T-helper 2 cell treated with Interferon-gamma antibody and Interleukin-4, amounts not matched to agents 5 μg/mL and 100 μg/mL, for 36 hours (primary cell): ENCODE data around the gene FAM118A.
A peak's percentile ranks its signal among the peaks of the same experiment; 100 is the strongest.
"Not testable (repeated sequence)": the region's sequence is repeated elsewhere in the genome, so short reads cannot be mapped to it uniquely, and the experiment has no call there.

Experiments
- DNase-seq: peaks from one replicate; pipeline ENCODE4 v3.0.0; 2021; ENCODE audit warnings: low spot score
- H3K27ac Mint-ChIP-seq: one replicate; pipeline ENCODE4 v1.8.0; 2021; ENCODE audit warnings: mild to moderate bottlenecking, mixed read lengths
- H3K27me3 Mint-ChIP-seq: one replicate; pipeline ENCODE4 v1.8.0; 2021; ENCODE audit warnings: low read depth, mixed read lengths
- H3K36me3 Mint-ChIP-seq: one replicate; pipeline ENCODE4 v1.8.0; 2021; ENCODE audit warnings: low read depth, mixed read lengths
- H3K4me1 Mint-ChIP-seq: one replicate; pipeline ENCODE4 v1.8.0; 2021; ENCODE audit warnings: low read depth, mixed read lengths
- H3K4me3 Mint-ChIP-seq: one replicate; pipeline ENCODE4 v1.8.0; 2022; ENCODE audit warnings: mild to moderate bottlenecking, moderate library complexity, mixed read lengths
- H3K9me3 Mint-ChIP-seq: one replicate; pipeline ENCODE4 v1.8.0; 2021; ENCODE audit warnings: mixed read lengths

Gene FAM118A

DNA sequence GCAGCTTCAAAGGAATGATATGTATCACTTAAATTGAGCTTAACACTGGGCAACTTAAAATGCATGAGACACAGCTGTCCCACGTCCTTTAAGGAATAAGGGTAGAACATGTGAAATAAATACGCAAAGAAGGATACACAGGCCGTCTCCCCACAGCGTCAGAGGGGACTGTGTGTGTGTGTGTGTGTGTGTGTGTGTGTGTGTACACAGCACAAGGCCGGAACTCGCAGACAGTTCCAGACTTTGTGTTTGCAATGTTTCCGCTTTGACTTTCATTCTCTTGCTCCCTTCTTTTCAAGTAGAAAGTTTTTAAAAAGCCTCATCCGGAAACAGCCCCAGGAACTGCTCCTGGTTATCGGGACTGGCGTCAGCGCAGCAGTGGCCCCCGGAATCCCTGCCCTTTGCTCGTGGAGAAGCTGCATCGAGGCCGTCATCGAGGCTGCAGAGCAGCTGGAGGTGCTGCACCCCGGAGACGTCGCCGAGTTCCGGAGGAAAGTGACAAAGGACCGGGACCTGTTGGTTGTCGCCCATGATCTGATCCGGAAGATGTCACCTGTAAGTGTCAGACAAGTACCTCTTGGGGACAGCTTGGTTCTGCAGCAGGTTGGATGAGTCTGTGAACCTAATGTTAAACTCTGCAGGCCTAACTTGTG is 13.3 kb downstream of the FAM118A start:
- H3K27me3 Mint-ChIP-seq, result no peaks in the 10 kb centered on the region
- no peak for DNase-seq
- H3K9me3 Mint-ChIP-seq, result no peaks in the 10 kb centered on the region
- H3K4me1 Mint-ChIP-seq, result peaks cover 29% of the 10 kb centered on the region
- H3K4me3 Mint-ChIP-seq, result peak overlapping the region; percentile 40
- H3K27ac Mint-ChIP-seq, result peak overlapping the region; percentile 20
- peaks cover 47% of the 10 kb centered on the region for H3K36me3 Mint-ChIP-seq

DNA sequence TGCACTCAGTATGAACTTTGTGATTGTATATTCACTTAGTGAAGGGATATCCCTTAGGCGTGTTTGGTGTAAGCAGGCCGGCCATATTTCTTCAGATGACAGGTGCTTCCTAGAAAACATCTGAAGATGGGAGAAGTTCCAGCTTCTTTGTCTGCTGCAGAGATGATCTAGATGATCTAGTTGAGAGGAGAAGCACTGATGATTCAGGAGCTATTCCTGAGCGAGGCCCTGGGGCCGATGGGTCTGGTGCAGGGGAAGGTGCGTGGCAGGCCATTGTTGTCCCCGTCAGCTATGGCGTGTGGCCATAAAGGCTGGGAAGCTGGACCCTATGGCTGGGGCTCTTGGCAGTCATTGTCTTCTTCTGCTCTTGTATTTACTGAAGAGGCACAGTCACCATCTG is 14.0 kb downstream of the FAM118A start:
- no peak for DNase-seq
- H3K27me3 Mint-ChIP-seq, result no peaks in the 10 kb centered on the region
- H3K36me3 Mint-ChIP-seq, result peaks cover 50% of the 10 kb centered on the region
- peaks cover 22% of the 10 kb centered on the region for H3K4me1 Mint-ChIP-seq
- H3K27ac Mint-ChIP-seq, result peak overlapping the region; percentile 20
- H3K4me3 Mint-ChIP-seq, result peak overlapping the region; percentile 40
- no peaks in the 10 kb centered on the region for H3K9me3 Mint-ChIP-seq

DNA sequence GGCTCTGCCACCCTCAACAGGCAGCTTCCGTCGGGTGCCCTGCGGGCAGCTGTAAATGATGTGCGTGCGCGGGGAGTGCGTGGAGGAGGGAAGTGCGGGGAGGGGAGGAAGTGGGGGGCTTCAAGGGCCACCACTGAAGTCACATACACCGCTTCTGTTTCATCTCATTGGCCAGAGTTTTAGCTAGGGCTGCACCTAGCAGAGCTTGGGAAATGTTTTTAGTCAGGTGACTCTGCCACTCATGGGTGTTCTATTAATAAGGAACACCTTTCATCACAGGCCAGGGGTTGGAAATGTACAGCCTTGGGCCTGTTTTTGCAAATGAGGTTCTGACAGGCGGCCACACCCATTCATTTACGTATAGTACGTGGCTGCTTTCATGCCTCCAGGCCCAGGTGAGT is 14.6 kb downstream of the FAM118A start:
- no peaks in the 10 kb centered on the region for H3K27me3 Mint-ChIP-seq
- H3K36me3 Mint-ChIP-seq, result peaks cover 55% of the 10 kb centered on the region
- no peak overlapping the region for H3K4me3 Mint-ChIP-seq
- peak overlapping the region; percentile 36 for H3K27ac Mint-ChIP-seq
- no peak for DNase-seq
- no peaks in the 10 kb centered on the region for H3K9me3 Mint-ChIP-seq
- H3K4me1 Mint-ChIP-seq, result peaks cover 18% of the 10 kb centered on the region

DNA sequence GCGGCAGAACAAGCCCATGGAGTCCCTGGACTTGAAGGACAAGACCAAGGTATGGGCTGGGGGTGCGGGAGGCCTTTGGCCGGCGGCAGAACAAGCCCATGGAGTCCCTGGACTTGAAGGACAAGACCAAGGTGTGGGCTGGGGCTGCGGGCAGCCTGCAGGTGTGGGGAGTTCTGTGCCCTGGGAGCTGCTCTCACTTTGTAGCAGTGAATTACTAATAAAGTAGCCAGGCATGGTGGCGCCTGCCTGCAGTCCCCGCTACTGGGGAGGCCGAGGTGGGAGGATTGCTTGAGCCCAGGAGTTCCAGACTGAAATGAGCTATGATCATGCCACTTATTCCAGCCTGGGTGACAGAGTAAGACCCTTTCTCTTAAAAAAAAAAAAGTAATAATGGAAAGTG is 18.5 kb downstream of the FAM118A start:
- not testable (repeated sequence) for H3K27ac Mint-ChIP-seq, H3K9me3 Mint-ChIP-seq, H3K4me1 Mint-ChIP-seq, H3K27me3 Mint-ChIP-seq, H3K4me3 Mint-ChIP-seq, DNase-seq
- H3K36me3 Mint-ChIP-seq, result peaks cover 60% of the 10 kb centered on the region

DNA sequence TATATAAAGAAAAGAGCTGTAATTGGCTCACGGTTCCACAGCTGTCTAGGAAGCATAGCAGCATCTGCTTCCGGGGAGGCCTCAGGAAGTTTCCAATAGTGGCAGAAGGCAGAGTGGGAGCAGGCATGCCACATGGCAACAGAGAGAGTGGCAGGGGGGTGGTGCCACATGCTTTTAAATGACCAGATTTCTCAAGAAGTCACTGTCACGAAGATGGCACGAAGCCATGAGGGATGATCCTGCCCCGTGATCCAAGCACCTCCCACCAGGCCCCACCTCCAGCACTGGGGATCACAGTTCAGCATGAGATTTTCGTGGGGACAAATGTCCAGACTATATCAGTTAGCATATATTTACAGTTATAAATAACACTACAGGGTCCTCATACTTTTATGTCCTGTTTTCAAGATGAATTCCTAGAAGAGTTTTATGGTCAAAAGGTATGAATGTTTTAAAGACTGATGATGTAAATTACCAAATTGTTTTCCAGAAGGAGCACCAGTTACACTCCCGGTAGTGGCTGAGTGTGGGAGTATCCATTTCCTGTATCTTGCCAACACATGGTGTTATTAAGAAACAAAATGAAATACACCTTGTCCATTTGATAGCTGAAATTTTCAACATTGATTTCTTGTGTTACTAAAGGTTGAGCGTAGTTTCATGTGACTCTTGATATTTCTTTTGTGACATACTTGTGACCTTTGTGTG is 19.2 kb downstream of the FAM118A start:
- Mint-ChIP-seq H3K27ac (no peak overlapping the region), H3K36me3 (peaks cover 57% of the 10 kb centered on the region), H3K4me3 (no peak overlapping the region), H3K4me1 (peaks cover 1% of the 10 kb centered on the region), H3K27me3 (no peaks in the 10 kb centered on the region), H3K9me3 (no peaks in the 10 kb centered on the region)
- DNase-seq, result no peak

DNA sequence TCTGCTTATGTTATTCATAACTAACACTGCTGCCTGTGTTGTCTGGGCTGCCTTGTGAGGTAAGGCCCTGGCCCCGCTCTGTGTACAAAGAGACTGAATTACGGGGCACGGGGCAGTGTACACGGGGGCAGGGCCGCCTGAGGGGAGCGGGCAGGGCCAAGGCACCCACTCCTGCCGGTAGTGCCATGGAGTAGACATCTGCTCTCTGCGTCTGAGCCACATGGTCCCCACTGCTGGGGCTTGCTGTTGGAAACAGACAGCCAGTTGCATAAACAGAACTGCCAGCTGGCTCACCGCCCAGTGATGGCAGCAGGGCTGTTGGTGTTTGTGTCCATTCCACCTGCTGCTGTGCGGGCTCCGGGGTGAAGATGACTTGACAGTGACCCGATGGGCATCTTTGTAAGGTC is 19.8 kb downstream of the FAM118A start:
- Mint-ChIP-seq H3K4me1 (peaks cover 5% of the 10 kb centered on the region), H3K36me3 (peaks cover 59% of the 10 kb centered on the region), H3K4me3 (no peak overlapping the region), H3K9me3 (no peaks in the 10 kb centered on the region), H3K27ac (no peak overlapping the region), H3K27me3 (no peaks in the 10 kb centered on the region)
- no peak for DNase-seq

DNA sequence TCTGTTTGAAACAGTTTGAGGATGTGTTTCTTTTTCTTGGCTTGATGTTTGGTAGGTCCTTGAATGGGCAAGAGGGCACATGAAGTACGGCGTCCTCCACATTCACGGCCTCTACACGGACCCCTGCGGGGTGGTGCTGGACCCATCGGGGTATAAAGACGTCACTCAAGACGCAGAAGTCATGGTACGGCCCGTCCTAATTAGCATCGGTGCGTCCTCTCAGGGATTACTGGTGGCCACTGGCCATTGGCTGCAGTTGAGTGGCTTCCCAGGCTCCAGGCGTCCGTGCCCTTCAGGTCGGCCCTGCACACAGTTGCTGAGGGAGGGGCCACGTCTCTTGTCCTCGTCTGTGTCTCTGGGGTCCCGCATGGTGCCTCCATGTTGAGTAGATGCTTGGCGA is 20.8 kb downstream of the FAM118A start:
- Mint-ChIP-seq H3K36me3 (peaks cover 60% of the 10 kb centered on the region), H3K4me3 (no peak overlapping the region), H3K27ac (no peak overlapping the region), H3K27me3 (no peaks in the 10 kb centered on the region), H3K4me1 (peaks cover 5% of the 10 kb centered on the region), H3K9me3 (no peaks in the 10 kb centered on the region)
- DNase-seq, result no peak

DNA sequence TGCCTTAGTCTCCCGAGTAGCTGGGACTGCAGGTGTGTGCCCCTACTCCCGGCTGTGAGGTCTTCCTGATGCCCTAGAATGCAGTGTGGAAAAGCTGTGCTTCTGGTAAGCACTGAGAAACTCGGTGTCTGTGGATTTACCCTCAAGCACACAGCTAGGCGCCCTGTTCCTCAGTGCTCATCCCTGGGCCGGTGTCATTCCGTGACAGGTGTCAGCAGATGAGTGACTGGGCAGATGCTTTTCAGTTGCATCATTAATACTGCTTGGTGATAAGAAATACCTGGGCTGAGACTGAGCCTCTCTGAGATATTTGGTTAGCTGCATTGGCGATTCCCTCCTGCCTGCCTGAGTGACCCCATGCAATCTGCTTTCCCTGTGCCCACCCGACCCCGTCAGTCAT is 21.8 kb downstream of the FAM118A start:
- Mint-ChIP-seq H3K4me1 (peaks cover 5% of the 10 kb centered on the region), H3K4me3 (no peak overlapping the region), H3K36me3 (peaks cover 64% of the 10 kb centered on the region), H3K27ac (peak overlapping the region; percentile 24), H3K9me3 (no peaks in the 10 kb centered on the region), H3K27me3 (no peaks in the 10 kb centered on the region)
- DNase-seq, result no peak

DNA sequence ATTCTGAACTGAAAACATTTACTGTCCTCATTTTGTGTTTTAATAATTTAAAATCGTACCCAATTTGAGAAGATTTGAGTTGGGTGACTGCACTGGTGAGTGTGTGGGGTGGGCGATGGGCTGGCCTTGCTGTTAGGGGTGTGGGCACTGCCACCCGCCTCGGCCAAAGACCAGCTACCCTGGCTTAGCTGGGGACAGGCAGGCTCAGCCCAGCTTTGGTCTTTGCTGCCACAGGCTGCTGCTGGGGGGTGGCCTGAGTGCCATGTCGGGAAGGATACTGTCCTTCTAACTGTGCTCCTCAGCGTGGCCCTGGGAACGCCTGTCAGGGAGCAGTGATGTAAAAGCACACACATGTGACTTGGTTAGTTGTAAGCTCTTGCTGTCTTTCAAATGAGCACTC is 22.3 kb downstream of the FAM118A start:
- Mint-ChIP-seq H3K4me1 (peaks cover 5% of the 10 kb centered on the region), H3K27me3 (no peaks in the 10 kb centered on the region), H3K36me3 (peaks cover 68% of the 10 kb centered on the region), H3K4me3 (no peak overlapping the region), H3K27ac (no peak overlapping the region), H3K9me3 (no peaks in the 10 kb centered on the region)
- DNase-seq, result no peak

DNA sequence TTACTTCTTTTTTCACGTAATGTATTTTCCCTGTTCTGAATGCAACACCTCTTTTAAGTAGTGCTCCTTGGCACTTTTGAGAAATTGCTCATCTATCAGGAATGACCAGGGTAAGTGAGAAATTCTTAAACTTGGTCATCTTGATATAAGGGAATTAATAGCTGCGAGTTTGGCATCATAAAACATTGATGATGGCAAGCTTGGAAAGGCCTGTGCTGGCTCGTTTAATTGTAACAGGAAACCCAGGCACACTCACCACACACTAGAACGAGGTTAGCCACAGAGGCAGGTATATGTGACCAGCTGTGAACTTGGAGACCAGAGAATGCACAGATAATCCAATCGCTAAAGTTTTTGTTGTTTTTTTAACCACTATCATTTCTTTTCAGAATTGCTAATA is 24.3 kb downstream of the FAM118A start:
- DNase-seq, result no peak
- peaks cover 5% of the 10 kb centered on the region for H3K4me1 Mint-ChIP-seq
- no peak overlapping the region for H3K4me3 Mint-ChIP-seq
- H3K27ac Mint-ChIP-seq, result no peak overlapping the region
- no peaks in the 10 kb centered on the region for H3K27me3 Mint-ChIP-seq
- peaks cover 67% of the 10 kb centered on the region for H3K36me3 Mint-ChIP-seq
- no peaks in the 10 kb centered on the region for H3K9me3 Mint-ChIP-seq

DNA sequence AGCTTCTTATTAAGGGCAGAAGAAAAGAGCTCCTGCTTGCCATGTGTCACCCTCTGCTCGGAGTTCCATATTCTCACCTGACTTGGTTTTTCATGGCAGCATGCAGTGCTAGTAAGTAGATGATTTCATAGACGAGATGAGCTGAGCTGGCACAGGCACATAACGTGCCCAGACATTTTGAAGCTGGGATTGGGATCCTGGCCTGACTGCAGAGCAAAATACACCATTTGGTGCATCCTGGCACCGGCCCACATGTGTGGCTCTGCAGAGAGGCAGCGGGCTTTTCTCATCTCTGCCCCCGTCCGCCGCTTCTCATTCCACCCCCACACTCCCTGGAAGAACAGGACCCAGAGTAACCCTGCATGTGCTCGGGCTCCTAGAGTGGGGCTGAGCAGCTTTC is 24.8 kb downstream of the FAM118A start:
- Mint-ChIP-seq H3K36me3 (peaks cover 62% of the 10 kb centered on the region), H3K27me3 (no peaks in the 10 kb centered on the region), H3K27ac (no peak overlapping the region), H3K9me3 (no peaks in the 10 kb centered on the region), H3K4me1 (peaks cover 5% of the 10 kb centered on the region), H3K4me3 (no peak overlapping the region)
- no peak for DNase-seq

DNA sequence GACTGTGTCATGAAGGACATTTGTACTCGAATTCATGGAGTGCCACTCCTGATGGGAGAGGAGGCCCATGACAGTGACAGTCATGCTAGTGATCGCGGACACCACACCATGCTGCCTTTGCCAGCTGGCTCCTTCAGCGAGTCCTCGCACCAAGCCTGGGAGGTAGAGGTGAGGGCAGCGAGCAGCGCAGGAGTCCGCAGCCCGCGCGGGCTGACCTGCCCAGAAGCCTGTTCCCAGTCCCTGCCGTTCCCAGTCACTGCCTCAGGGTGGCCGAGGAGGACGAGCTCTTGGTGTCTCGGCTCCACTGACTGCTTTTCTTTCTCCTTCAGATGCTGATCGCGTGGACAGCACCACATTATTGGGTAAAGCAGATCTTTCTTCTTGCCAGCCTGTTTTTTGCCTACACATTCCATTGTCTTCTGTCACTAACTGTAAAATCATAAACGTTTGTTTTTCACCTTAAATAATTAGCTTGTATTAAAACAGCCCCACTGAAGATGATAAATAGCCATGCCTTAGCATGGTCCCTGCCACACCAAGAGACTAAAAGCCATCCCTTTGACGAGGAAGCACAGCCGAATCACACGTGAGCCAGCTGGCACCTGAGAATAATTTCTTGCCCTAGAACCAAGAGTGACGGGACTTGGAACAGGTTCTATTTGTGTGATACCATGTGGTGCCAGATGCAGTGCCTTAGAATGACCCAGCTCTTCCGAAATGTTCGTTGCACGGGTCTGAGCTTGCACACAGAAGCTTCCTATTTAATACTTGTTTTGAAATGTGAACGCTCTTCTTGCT is 25.5 kb downstream of the FAM118A start:
- no peak for DNase-seq
- Mint-ChIP-seq H3K4me3 (no peak overlapping the region), H3K27me3 (no peaks in the 10 kb centered on the region), H3K36me3 (peaks cover 67% of the 10 kb centered on the region), H3K9me3 (no peaks in the 10 kb centered on the region), H3K4me1 (peaks cover 5% of the 10 kb centered on the region), H3K27ac (no peak overlapping the region)

DNA sequence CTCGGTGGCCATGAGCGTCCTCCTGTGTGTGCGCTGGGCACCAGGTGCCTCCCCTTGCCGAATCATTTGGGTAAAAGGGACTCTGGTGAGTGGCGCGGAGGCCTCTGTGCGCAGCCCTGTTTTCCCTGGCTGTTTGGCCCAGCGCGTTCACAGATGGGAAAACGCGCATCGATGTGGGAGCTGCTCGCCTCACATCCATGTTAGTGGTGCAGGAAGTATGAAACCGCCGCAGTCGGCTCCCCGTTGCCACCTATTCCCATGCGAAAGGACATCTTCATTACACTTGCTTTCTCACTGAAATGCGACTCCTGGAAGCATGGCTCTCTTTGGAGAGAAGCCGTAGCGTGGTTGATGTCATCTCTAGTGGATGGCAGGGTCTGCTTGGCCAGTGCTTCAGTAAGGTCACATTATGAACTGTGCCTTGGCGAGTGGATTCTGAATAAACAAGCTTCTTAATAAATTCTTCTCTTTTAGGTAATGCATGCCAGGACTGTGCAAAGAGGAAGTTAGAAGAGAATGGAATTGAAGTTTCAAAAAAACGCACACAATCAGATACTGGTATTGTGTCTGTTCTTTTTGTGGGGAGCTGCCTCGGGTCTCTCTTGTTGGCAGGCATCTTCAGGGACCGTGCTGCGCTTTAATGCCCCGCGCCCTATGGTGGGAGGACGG is 26.3 kb downstream of the FAM118A start:
- Mint-ChIP-seq H3K9me3 (no peaks in the 10 kb centered on the region), H3K27ac (no peak overlapping the region), H3K4me3 (no peak overlapping the region), H3K4me1 (peaks cover 10% of the 10 kb centered on the region), H3K36me3 (peaks cover 67% of the 10 kb centered on the region), H3K27me3 (no peaks in the 10 kb centered on the region)
- no peak for DNase-seq

DNA sequence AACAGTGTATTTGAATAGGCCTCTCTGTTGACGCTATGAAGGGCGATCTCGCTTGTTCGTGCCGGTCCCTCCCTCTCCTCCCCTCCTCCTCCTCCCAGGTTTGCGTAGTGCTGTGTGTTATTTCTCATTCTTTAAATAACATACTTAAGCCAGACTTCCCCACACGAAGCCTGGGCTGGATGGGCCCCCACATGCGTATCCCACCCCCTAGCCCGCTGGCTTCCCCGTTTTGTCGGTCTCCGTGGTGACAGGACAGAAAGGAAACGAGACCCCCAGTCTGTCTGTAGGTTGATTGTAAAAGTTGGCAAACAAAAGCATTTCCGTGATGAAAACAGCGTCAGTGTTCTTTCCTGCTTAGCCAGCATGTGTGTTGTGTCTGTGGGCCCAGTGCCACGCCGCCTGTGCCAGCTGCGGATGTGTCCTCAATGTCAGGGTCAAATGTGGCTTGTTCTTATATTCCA is 27.3 kb downstream of the FAM118A start:
- Mint-ChIP-seq H3K4me1 (peaks cover 17% of the 10 kb centered on the region), H3K4me3 (no peak overlapping the region), H3K9me3 (no peaks in the 10 kb centered on the region), H3K36me3 (peaks cover 69% of the 10 kb centered on the region), H3K27ac (no peak overlapping the region), H3K27me3 (no peaks in the 10 kb centered on the region)
- DNase-seq, result no peak
